LNCAP (cell line): ENCODE measurements around the gene TTC38.

Experiments
- CTCF ChIP-seq: fragments of 450-650 bp; IDR thresholded peaks from 2 replicates; pipeline ENCODE4 v1.5.1; 2017; ENCODE audit warnings: mild to moderate bottlenecking

Gene TTC38

DNA sequence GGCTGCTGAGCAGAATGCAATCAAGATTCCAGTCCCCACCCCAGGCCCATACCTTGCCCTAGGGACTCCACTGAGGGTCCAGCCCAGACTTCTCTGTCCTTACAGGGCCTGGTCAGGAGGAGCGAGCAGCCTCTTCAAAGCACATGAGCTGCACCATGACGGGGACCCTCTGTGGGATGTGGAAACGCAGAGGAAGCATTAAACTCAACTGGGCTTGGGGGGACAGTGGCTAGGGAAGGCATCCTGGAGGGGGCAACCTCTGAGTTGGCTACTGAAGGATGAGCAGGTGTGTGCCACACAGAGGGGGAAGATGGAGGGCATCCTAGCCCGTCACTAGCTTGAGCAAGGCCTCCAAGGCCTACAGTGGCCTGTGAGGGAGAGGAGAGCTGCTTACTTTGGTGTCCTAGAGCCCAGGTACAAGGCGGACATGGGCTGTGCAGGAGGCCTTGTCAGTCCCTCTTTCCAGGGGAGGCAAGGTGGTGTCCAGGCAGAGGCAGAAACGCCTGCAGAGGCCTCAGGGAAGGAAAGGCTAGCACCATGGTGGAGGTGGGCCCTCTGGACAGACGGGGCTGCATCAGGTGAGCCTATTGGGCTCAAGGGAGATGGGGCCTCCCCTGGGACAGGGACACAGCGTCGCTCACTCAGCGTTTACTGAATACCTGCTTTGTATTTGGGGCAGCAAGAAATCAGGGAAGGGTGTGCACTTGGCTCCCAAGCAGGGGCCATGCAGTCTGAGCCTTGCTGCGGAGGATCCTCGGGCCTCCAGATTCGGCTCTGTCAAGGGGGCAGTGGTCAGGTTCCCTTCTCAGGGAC, 14.3 kb downstream of the TTC38 start:
- TF ChIP-seq CTCF, result no peak

DNA sequence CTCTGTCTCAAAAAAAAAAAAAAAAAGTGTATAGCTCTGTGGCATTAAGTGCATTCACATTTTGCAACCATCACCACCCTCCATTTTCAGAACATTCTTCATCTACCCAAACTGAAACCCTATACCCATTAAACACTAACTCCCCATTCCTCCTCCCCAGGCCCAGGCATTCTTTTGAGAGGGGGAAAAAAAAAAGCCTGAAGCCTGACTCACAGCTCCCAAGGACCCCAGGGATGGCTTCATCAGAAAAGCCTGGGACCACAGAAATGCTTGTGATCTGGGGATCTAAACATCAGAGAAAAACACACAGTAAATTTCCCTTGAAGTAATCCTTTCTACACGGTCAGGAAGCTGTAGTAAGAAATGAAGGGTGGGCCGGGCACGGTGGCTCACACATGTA, 18.2 kb downstream of the TTC38 start:
- no peak for TF ChIP-seq CTCF

GRCh38 chr22:46286941-46287872, 19.4 kb downstream of the TTC38 start:
- TF ChIP-seq CTCF, result no peak

DNA sequence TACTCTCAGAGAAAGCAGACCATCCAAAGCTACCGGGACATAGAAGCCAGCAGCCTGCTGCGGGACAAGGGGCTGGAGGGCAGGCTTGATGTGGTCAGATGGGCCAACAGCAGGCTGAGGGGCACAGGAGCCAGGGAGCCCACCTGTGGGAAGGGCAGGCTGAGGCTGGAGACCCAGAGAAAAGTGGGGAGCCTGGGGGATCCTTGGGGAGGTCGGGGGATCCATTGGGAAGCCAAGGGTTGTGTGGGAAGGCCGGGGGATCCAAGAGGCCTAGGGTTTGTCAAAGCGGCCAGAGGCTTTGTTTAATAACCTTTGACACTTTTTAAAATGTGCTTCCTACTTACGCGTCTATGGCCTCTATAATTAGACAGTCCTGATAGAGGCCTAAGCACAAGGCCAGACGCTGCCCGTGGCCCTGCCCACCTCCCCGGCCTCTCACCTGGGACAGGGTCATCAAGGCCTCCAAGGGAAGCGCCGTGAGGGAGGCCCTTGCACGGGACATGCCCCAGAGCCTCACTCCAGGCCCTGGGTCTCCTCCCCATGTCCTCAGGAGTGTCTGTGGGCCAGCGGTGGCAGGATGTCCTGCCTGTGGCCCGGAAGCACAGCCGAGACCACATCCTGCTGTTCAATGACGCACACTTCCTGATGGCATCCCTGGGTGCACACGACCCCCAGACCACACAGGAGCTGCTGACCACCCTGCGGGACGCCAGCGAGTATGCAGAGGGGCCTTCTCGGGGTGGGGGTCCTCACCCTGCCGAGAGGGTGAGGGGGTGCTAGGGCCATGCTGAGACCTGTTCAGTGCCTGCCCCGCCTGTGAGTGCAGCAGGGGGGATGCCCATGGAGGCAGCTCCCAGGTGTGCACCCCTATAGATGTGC, 20.3 kb downstream of the TTC38 start:
- TF ChIP-seq CTCF, result no peak

- no peak for TF ChIP-seq CTCF
These were observed 21.0 kb downstream of the TTC38 start for GRCh38 chr22:46288846-46289243.

GRCh38 chr22:46289244-46289891, 21.6 kb downstream of the TTC38 start:
- no peak for TF ChIP-seq CTCF
